GM19467 (cell line): Measurements from ENCODE around the gene FAM78A.

Experiments
- ATAC-seq: cut with Tn5 transposase; IDR thresholded peaks from one replicate; pipeline ENCODE4 v1.9.1; 2021; ENCODE audit warnings: mild to moderate bottlenecking, moderate library complexity; ENCODE audit not compliant: unreplicated experiment

The FAM78A gene

GRCh38 chr9:131240047-131240921, 36.0 kb downstream of the FAM78A start:
- no peak for ATAC-seq

GRCh38 chr9:131239161-131239975, 36.9 kb downstream of the FAM78A start:
- no peak for ATAC-seq

- peak; percentile 14 for ATAC-seq
These were observed 37.8 kb downstream of the FAM78A start for GRCh38 chr9:131238402-131239021.

- ATAC-seq: peak; percentile 58
These were observed 38.3 kb downstream of the FAM78A start for GRCh38 chr9:131237931-131238401.

DNA sequence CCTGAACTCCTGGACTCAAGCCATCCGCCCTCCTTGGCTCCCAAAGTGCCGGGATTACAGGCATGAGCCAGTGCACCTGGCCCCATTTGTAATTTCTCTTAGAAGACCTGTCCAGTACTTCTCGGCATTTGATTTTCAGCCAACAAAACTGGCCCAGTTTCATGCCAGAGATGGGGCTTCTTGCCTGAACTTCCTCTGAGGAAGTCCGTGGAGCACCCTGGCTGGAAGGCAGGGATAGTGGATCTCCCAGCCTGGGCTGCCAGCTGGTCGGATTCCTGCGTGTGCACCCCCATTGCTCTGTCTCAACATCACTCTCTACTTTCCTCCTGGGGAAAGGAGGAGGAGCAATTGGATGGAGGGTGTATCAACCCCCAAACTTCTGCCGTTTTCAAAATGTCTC, 39.0 kb downstream of the FAM78A start:
- no peak for ATAC-seq

DNA sequence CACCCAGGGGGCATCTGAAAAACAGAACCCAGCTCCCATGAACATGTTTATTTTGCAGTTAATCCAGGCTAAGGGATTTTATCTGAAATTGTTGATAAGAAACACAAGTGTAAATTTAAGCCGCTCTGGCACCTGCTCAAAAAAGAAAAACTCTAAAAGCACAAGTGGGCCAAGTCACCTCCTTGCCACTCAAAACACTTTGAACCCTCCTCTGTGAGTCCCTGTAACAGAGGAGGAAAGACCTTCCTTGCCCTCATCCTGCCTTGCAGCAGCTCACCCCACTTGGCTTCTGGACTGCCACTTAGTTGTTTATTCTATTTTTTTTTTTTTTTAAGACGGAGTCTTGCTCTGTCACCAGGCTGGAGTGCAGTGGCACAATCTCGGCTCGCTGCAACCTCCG, 39.5 kb downstream of the FAM78A start:
- no peak for ATAC-seq

GRCh38 chr9:131236161-131236560, 40.1 kb downstream of the FAM78A start:
- no peak for ATAC-seq

DNA sequence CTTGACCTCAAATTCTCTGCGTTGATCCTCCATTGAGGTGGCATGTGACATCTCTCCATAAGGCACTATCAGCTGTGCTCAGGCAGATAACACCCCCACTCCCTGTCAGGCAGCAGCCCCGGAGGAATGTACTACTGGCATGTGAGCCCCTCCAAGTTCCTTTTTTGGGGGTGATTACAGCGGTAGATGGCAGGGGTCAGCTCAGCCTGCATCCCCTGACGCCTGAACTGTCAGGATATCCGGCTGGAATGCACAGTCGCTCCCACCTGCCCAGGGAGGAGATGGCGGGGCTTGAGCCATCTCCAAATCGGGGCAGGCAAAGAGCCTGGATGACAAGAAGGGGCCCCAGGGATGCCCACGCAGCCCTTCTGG, 40.8 kb downstream of the FAM78A start:
- no peak for ATAC-seq

DNA sequence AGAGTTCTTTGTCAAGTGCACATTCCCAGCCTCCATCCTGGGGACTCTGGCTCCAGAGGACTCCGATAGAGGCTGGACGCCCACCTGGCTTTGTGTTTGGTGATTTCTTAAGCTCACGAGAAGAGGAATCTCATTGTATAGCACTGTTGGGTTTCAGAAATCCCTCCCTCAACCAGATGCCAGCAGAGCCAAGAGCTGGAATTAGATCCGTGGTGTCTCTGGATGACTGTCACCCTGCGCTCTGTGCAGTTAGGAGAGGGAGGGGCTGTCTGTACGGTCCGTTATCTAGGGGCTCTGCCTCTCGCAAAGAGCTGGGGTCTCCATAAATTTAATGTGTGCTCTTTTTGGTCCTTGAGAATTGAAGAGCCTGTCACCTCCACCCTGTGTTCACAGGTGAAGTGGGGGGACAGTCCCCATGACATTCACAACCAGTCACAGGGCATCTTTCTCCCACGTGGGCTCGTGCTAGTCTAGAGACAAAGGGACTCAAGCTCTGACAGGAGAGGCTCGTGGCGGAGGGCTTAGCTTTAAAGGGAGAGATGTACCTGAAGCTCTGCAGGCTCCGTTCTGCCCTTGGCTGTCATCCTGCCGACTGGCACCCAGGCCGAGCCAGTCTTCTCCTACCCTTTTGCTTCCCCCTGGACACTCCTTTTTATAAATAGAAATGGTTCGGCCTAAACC, 41.4 kb downstream of the FAM78A start:
- ATAC-seq: no peak

DNA sequence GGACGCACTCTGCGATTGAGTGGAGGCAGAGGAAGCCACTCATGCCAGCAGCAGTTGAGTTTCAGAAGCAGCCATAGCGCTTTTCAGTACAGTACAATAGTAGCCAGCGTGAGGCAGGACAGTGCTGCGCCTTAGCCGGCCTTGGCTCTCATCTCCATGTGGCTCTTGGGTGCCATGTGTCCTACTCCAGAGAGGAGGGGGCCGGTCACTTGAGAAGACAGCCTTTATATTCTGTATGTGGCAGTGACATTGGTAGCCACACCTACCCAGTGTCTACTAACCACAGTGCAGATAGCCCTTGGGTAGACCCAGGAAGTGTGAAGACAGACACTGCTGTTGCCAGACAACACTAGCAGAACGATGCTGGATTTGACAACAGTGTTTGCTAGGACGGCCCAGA, 42.3 kb downstream of the FAM78A start:
- no peak for ATAC-seq

- no peak for ATAC-seq
These were observed 42.8 kb downstream of the FAM78A start for GRCh38 chr9:131233556-131233955.

DNA sequence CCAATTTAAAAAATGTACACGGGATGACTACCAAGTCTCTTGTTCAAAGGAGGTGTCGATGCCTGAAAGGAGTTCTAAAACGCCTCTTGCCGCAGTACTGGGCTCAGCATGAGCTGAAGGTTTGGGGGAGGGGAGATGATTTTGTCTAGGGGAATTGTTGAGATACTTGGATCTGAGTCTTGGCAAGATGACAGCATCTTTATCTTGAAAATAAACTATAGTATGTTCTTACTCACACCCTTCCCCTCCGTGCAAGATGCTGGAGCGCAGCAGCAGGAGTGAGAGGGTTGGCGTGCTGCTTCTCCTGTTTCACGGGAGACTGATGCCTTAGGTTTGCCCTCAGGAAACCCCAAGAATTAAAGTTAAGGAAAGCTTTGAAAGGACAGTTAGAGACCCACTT, 47.3 kb downstream of the FAM78A start:
- no peak for ATAC-seq

DNA sequence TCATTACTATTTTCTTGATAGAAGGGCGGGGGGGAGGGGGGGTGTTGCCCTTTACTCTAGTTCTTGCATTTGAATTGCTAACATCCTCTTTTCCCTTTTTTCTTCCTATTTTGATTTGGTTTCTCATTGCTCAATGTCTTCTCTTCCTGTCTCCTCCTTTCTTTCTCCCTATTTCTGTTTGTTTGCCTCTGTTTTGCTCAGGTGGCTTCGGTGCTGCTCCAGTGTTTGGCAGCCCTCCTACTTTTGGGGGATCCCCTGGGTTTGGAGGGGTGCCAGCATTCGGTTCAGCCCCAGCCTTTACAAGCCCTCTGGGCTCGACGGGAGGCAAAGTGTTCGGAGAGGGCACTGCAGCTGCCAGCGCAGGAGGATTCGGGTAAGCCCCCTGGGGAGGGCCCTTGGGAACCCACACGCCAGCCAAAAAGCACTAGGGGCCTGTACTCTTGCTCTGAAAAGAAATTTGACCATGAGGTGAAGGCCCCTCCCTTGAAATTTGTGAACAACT, 48.3 kb downstream of the FAM78A start:
- no peak for ATAC-seq

GRCh38 chr9:131227112-131227958, 49.0 kb downstream of the FAM78A start:
- ATAC-seq: no peak

DNA sequence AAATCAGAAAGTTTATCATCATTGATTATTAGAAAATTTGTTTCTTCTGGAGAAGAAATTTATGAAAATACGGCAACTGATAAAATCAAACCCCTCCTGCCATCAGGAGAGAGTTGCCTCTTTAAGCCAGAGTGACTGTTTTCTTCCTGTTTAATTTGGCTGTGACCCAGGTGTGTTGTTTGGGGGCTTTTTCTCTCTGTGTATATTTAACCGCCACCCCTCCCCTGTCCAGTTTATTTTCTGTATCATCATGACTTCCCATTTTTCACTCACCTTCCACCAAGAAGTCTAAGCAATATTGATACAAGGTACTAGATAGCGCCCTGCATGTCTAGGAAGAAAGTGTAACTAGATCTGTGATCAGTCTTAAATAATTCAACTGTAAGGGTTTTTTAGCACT, 50.1 kb downstream of the FAM78A start:
- ATAC-seq: no peak

GRCh38 chr9:131222460-131222859, 53.9 kb downstream of the FAM78A start:
- no peak for ATAC-seq

DNA sequence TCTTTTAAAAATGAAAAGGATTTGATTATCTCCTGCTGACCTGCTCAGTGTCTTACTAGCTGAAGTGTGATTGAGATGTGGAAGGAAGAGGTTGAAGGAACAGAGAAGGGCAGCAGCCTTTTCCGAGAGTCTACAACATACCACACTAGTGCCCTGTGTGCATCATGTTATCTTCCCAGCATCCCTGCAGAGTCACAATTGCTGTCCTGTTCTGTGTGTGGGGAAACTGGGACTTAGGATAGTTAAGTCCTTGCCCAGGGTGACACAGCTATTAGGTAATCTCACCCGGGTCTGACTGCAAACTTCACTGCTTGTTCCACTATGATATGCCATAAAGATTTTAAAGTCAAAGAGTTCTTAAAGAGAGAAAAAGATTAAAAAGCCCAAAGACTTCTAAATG, 55.8 kb downstream of the FAM78A start:
- ATAC-seq: no peak

DNA sequence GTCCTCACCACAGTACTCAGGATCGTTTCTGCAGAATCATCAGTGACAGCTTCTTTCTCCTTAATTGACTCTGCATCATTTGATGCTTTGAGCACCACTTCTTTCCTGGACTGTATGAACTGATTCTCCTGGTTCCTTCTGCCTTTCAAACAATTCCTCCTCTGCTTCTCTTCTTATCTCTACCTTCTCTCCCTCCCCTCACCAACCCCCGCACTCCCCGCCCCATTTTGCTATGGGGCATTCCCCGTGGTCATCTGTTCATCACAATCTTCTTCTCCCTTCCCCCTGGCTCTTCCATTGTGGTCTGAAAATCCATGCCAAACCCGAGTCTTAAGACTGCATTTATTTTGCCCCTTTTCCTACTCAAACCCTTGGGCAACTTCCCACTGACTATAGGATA, 57.9 kb downstream of the FAM78A start:
- ATAC-seq: no peak

DNA sequence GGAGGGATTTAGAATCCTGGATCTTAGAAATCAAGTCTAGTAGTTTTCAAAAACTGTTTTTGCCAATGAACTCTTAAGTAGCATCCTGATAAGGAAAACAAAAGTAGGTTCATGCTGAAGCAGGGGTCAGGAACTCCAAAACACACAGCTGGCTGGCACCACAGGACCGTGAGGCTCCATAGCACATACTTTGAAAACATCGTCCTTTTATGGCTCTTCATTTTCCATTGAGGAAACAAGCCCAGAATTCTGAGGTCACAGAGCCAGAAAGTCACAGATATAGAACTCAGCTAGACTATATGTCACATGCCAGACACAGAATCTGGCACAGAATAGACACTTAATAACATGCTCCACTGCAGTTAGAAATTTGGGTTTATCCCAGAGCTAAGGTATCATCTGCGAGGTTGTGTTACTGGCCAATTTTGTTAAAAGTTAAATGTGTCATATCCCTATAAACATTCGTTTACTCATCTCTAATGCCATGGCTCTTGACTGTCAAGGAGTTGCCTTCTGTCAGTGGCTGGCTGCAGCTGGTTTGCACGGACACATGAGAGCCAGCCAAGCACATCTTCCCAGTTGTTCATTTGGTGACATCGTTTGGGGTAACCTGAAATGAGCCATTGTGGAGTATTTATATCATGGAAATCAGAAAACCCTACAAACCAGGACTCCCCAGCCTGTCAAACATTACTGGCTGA, 58.8 kb downstream of the FAM78A start:
- no peak for ATAC-seq
